ENCODE results near the gene RGPD3.
"Not testable (repeated sequence)": the region's sequence is repeated elsewhere in the genome, so short reads cannot be mapped to it uniquely, and the experiment has no call there.

The RGPD3 gene

GRCh38 chr2:106468107-106468506, at the start of gene RGPD3:
RGPD3 (minus strand) TSS chr2:106468413; CDS start chr2:106468288, 125 bp downstream.
- DNase-seq = not testable (repeated sequence)

- no peak for DNase-seq
Observed at GRCh38 chr2:106517329-106517728, 49.1 kb upstream of the RGPD3 start.

- DNase-seq = no peak
Observed at GRCh38 chr2:106516864-106517263, 48.7 kb upstream of the RGPD3 start.

- DNase-seq = no peak
Observed at GRCh38 chr2:106516436-106516835, 48.2 kb upstream of the RGPD3 start.

GRCh38 chr2:106514827-106515226, 46.6 kb upstream of the RGPD3 start:
- not testable (repeated sequence) for DNase-seq

- not testable (repeated sequence) for DNase-seq
Observed at GRCh38 chr2:106513391-106513790, 45.2 kb upstream of the RGPD3 start.

- peak in 1 of 2 donors; percentile 22 for DNase-seq
Observed at GRCh38 chr2:106511934-106512333, 43.7 kb upstream of the RGPD3 start.

- DNase-seq = peak in 1 of 2 donors; percentile 73
Observed at GRCh38 chr2:106511476-106511901, 43.3 kb upstream of the RGPD3 start.

- DNase-seq = not testable (repeated sequence)
Observed at GRCh38 chr2:106510791-106511190, 42.6 kb upstream of the RGPD3 start.

- DNase-seq = not testable (repeated sequence)
Observed at GRCh38 chr2:106509374-106509770, 41.2 kb upstream of the RGPD3 start.

GRCh38 chr2:106508660-106509373, 40.6 kb upstream of the RGPD3 start:
- not testable (repeated sequence) for DNase-seq

GRCh38 chr2:106506002-106506687, 37.9 kb upstream of the RGPD3 start:
- DNase-seq = not testable (repeated sequence)

GRCh38 chr2:106504787-106505186, 36.6 kb upstream of the RGPD3 start:
- DNase-seq = not testable (repeated sequence)

GRCh38 chr2:106504192-106504591, 36.0 kb upstream of the RGPD3 start:
- DNase-seq = not testable (repeated sequence)

GRCh38 chr2:106502351-106502750, 34.1 kb upstream of the RGPD3 start:
- not testable (repeated sequence) for DNase-seq

GRCh38 chr2:106500350-106500749, 32.1 kb upstream of the RGPD3 start:
- not testable (repeated sequence) for DNase-seq

GRCh38 chr2:106498549-106498948, 30.3 kb upstream of the RGPD3 start:
- DNase-seq = not testable (repeated sequence)

- not testable (repeated sequence) for DNase-seq
Observed at GRCh38 chr2:106492913-106493312, 24.7 kb upstream of the RGPD3 start.

- DNase-seq = not testable (repeated sequence)
Observed at GRCh38 chr2:106492399-106492798, 24.2 kb upstream of the RGPD3 start.

GRCh38 chr2:106489701-106490100, 21.5 kb upstream of the RGPD3 start:
- not testable (repeated sequence) for DNase-seq

GRCh38 chr2:106487386-106488191, 19.4 kb upstream of the RGPD3 start:
- DNase-seq = not testable (repeated sequence)

GRCh38 chr2:106486551-106487385, 18.6 kb upstream of the RGPD3 start, which contains the start of gene CD8B2:
CD8B2 (plus strand) TSS chr2:106487364; CDS start chr2:106487427, 63 bp downstream.
- peak in 1 of 2 donors; percentile 20 for DNase-seq

Measured in CD4-positive, alpha-beta T cell treated with Interleukin-1 beta for 1 hour (primary cell).